Endothelial cell of umbilical vein (primary cell): ENCODE measurements around the gene ASAP2. TPM values are rescaled to one million over a fixed set of nuclear protein-coding genes. Genes with fewer than 3 reads are reported as not detected.

Experiments used
- BruUV-seq: library from RNA; stranded (reverse); fragments of 400-500 nt; replicated peaks from 2 replicates; lab custom pipeline; 2021; lab: Mats Ljungman, UMichigan
- CTCF ChIA-PET: fragments of 300-600, 350-600 bp; sonication (Branson Sonifier 250); formaldehyde crosslinking; loops from one replicate; lab custom pipeline; 2021; ENCODE audit warnings: antibody characterized with exemption, inconsistent platforms; lab: Charles Lee
- POLR2A ChIA-PET: fragments of 300-600, 350-600 bp; sonication (Branson Sonifier 250); formaldehyde crosslinking; loops from one replicate; lab custom pipeline; 2021; ENCODE audit warnings: antibody characterized with exemption, inconsistent platforms; lab: Charles Lee
- DNase-seq: peaks from one replicate; pipeline ENCODE4 v3.0.0-alpha.2; 2011; ENCODE audit warnings: low read depth, low spot score
- FAIRE-seq: peaks from 2 replicates; lab custom pipeline; 2011; peaks lifted over from hg19 to GRCh38; lab: Jason Lieb, UNC
- H2AFZ ChIP-seq: 2 replicates; pipeline ENCODE4 v1.6.0; 2012; ENCODE audit warnings: low read depth, low read length, control low read depth, inconsistent platforms
- H3K27ac ChIP-seq: 2 replicates; pipeline ENCODE4 v1.5.1; 2011; ENCODE audit warnings: low read depth, mild to moderate bottlenecking, control low read depth, low read length, moderate library complexity; ENCODE audit not compliant: insufficient read depth
- H3K27me3 ChIP-seq, 2 experiments: 2 replicates each; pipeline versions ENCODE4 v1.6.0 to v1.6.1; 2011; ENCODE audit warnings: low read length in 2 of 2, mixed read lengths in 1 of 2; ENCODE audit not compliant: control insufficient read depth in 2 of 2, insufficient read depth in 2 of 2
- H3K36me3 ChIP-seq, 2 experiments: 2 replicates in 1 of 2; 3 replicates in 1 of 2; pipeline ENCODE4 v1.5.1; 2011; ENCODE audit warnings: low read length in 2 of 2, mild to moderate bottlenecking in 1 of 2, moderate library complexity in 1 of 2; ENCODE audit not compliant: control insufficient read depth in 2 of 2, insufficient read depth in 2 of 2; ENCODE audit errors: extremely low read depth in 1 of 2
- H3K4me1 ChIP-seq: 3 replicates; pipeline ENCODE4 v1.5.1; 2011; ENCODE audit warnings: mild to moderate bottlenecking, low read length; ENCODE audit not compliant: control insufficient read depth, insufficient read depth; ENCODE audit errors: extremely low read depth
- H3K4me2 ChIP-seq: 2 replicates; pipeline ENCODE4 v1.6.1; 2011; ENCODE audit warnings: low read length, control low read depth, mixed read lengths; ENCODE audit not compliant: insufficient read depth
- H3K4me3 ChIP-seq, 3 experiments: fragments of 200-600 bp in 1 of 3; sonication (generic), shearing (Covaris generic) in 1 of 3; replicated peaks in 1 of 3; 2 replicates each; pipeline ENCODE4 v1.5.1; 2011 to 2016; ENCODE audit warnings: control low read depth in 3 of 3, low read length in 3 of 3, mild to moderate bottlenecking in 2 of 3, inconsistent platforms in 1 of 3, low read depth in 1 of 3, moderate library complexity in 1 of 3; ENCODE audit not compliant: insufficient read depth in 1 of 3
- H3K79me2 ChIP-seq: 2 replicates; pipeline ENCODE4 v1.6.0; 2012; ENCODE audit warnings: low read length, inconsistent platforms; ENCODE audit not compliant: control insufficient read depth, insufficient read depth
- H3K9ac ChIP-seq: replicated peaks from 2 replicates; pipeline ENCODE3; 2011; ENCODE audit warnings: low read length, control low read depth; ENCODE audit not compliant: insufficient read depth; ENCODE audit errors: extremely low read depth
- H3K9me1 ChIP-seq: replicated peaks from 3 replicates; pipeline ENCODE4 v1.6.0; 2011; ENCODE audit warnings: mild to moderate bottlenecking, low read length; ENCODE audit not compliant: control insufficient read depth, insufficient read depth; ENCODE audit errors: extremely low read depth
- H3K9me3 ChIP-seq: replicated peaks from 2 replicates; pipeline ENCODE4 v1.5.1; 2012; ENCODE audit warnings: low read length, inconsistent platforms; ENCODE audit not compliant: control insufficient read depth, insufficient read depth
- H4K20me1 ChIP-seq: replicated peaks from 2 replicates; pipeline ENCODE3; 2011; ENCODE audit warnings: mild to moderate bottlenecking, low read length; ENCODE audit not compliant: control insufficient read depth, insufficient read depth; ENCODE audit errors: extremely low read depth
- EZH2 ChIP-seq: IDR thresholded peaks from 2 replicates; pipeline ENCODE4 v1.6.1; 2012; ENCODE audit warnings: borderline replicate concordance, low read depth, mild to moderate bottlenecking, moderate library complexity, low read length, inconsistent platforms; ENCODE audit not compliant: severe bottlenecking
- FOS ChIP-seq: IDR thresholded peaks from 2 replicates; pipeline ENCODE4 v1.6.1; 2011; ENCODE audit warnings: mild to moderate bottlenecking, low read length, moderate library complexity, borderline replicate concordance; ENCODE audit not compliant: insufficient read depth
- GATA2 ChIP-seq: IDR thresholded peaks from 2 replicates; pipeline ENCODE4 v1.7.0; 2011; ENCODE audit warnings: low read depth, mild to moderate bottlenecking, moderate library complexity, mixed read lengths, low read length; ENCODE audit not compliant: insufficient read length, insufficient read depth
- JUN ChIP-seq: IDR thresholded peaks from 2 replicates; pipeline ENCODE4 v1.6.1; 2011; ENCODE audit warnings: borderline replicate concordance, low read depth; ENCODE audit not compliant: insufficient read length, insufficient read depth
- MYC ChIP-seq: IDR thresholded peaks from one replicate; pipeline ENCODE4 v1.6.1; 2011; ENCODE audit warnings: mild to moderate bottlenecking, low read depth, low read length
- POLR2A ChIP-seq: IDR thresholded peaks from 2 replicates; pipeline ENCODE4 v1.6.1; 2012; ENCODE audit warnings: low read depth, mild to moderate bottlenecking, control low read depth, low read length
- POLR2AphosphoS5 ChIP-seq: IDR thresholded peaks from 2 replicates; pipeline ENCODE4 v1.6.1; 2012; ENCODE audit warnings: low read depth, mild to moderate bottlenecking, control low read depth, low read length, moderate library complexity; ENCODE audit not compliant: insufficient read depth
- dilution Hi-C: fragments of 300-500 bp; cut with MboI; formaldehyde crosslinking; loops from one replicate; pipeline ENCODE4 v1.15.0; 2019; ENCODE audit warnings: low sequenced_read_pairs; ENCODE audit not compliant: extremely low pct_ligation_motif_present
- intact Hi-C: fragments of 100-400 bp; cut with micrococcal nuclease; formaldehyde crosslinking; loops from one replicate; pipeline ENCODE4 v1.10.0; 2022
- polyA plus RNA-seq, 4 experiments: library from polyadenylated mRNA; depleted of rRNA in 3 of 4; stranded (reverse) in 3 of 4; unstranded in 1 of 4; fragments of >200 nt; gene quantifications; 2 replicates each; pipeline versions ENCODE4 v1.2.1 to v1.2.3, GENCODE V29; 2011 to 2012; ENCODE audit warnings: missing spikeins in 1 of 4
- total RNA-seq: library from RNA; stranded (reverse); gene quantifications from 2 replicates; pipeline ENCODE4 v1.2.3, GENCODE V29; 2021
- TF ChIP-seq, protein P1 (sequence below): IDR thresholded peaks from 2 replicates; pipeline ENCODE4 v1.6.1; 2011; ENCODE audit not compliant: insufficient read depth, insufficient read length
- TF ChIP-seq, protein P2 (sequence below), 2 donors: IDR thresholded peaks; 1 replicate in 1 of 2; 2 replicates in 1 of 2; pipeline ENCODE4 v1.5.1; 2011; ENCODE audit warnings: low read length in 2 of 2, mild to moderate bottlenecking in 2 of 2, moderate library complexity in 2 of 2, control low read depth in 1 of 2, inconsistent platforms in 1 of 2, low read depth in 1 of 2; ENCODE audit not compliant: insufficient read depth in 1 of 2; ENCODE audit errors: extremely low read depth in 1 of 2

Gene ASAP2
- total and polyA plus RNA-seq, 2 donors (not counting 3 experiments of a cell fraction or from before 2014, with no cell fraction given): 31.1 to 79.2 TPM

- CTCF ChIA-PET: no interaction called here
- POLR2A ChIA-PET: no interaction called here
Observed at GRCh38 chr2:9313443-9313842, 106.8 kb downstream of the ASAP2 start.

More at GRCh38 chr2:9313443-9313842, 106.8 kb downstream of the ASAP2 start:
- Histone ChIP-seq H4K20me1 (peaks cover 2% of the 10 kb centered on the region), H3K9me3 (no peaks in the 10 kb centered on the region), H2AFZ (no peak overlapping the region), H3K79me2 (peaks cover 68% of the 10 kb centered on the region), H3K4me1 (peaks cover 19% of the 10 kb centered on the region), H3K27ac (no peak overlapping the region), H3K36me3 (peaks cover 0 to under 1% of the 10 kb centered on the region in 2 experiments), H3K4me3 (no peak overlapping the region), H3K27me3 (no peaks in the 10 kb centered on the region), H3K9ac (no peak overlapping the region), H3K9me1 (no peaks in the 10 kb centered on the region), H3K4me2 (no peak overlapping the region)
- TF ChIP-seq POLR2AphosphoS5 (no peak), EZH2 (no peak), GATA2 (no peak), MYC (no peak), FOS (no peak), POLR2A (no peak), JUN (no peak)
- TF ChIP-seq, protein P1, sequence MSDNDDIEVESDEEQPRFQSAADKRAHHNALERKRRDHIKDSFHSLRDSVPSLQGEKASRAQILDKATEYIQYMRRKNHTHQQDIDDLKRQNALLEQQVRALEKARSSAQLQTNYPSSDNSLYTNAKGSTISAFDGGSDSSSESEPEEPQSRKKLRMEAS: no peak
- TF ChIP-seq, protein P2, sequence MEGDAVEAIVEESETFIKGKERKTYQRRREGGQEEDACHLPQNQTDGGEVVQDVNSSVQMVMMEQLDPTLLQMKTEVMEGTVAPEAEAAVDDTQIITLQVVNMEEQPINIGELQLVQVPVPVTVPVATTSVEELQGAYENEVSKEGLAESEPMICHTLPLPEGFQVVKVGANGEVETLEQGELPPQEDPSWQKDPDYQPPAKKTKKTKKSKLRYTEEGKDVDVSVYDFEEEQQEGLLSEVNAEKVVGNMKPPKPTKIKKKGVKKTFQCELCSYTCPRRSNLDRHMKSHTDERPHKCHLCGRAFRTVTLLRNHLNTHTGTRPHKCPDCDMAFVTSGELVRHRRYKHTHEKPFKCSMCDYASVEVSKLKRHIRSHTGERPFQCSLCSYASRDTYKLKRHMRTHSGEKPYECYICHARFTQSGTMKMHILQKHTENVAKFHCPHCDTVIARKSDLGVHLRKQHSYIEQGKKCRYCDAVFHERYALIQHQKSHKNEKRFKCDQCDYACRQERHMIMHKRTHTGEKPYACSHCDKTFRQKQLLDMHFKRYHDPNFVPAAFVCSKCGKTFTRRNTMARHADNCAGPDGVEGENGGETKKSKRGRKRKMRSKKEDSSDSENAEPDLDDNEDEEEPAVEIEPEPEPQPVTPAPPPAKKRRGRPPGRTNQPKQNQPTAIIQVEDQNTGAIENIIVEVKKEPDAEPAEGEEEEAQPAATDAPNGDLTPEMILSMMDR (IDR thresholded peaks at IDR 0.05; ENCODE audit: extremely low read depth in 1 of 2, insufficient read depth in 1 of 2, low read depth in 1 of 2, low read length in 2 of 2): no peak
- BruUV-seq: no TSS peak
- intact Hi-C loops (no loop called here), dilution Hi-C loops (no loop called here)
- no peak for FAIRE-seq
- no peak for DNase-seq
